8988T (cell line): Measurements from ENCODE around the gene MC1R.
"Not testable (repeated sequence)": the region's sequence is repeated elsewhere in the genome, so short reads cannot be mapped to it uniquely, and the experiment has no call there.

ENCODE experiments used
- DNase-seq: peaks from one replicate; pipeline ENCODE4 v3.0.0; 2011

The MC1R gene

GRCh38 chr16:89915303-89916232 lies 3.1 kb upstream of the MC1R start:
- DNase-seq = no peak

- peak; percentile 94 for DNase-seq
Measured at GRCh38 chr16:89917773-89918452, 749 bp upstream of the MC1R start.

- no peak for DNase-seq
Measured at GRCh38 chr16:89919535-89920406, 1.1 kb downstream of the MC1R start.

GRCh38 chr16:89920723-89921122 lies 2.1 kb downstream of the MC1R start:
- DNase-seq = no peak

- peak; percentile 42 for DNase-seq
Measured at GRCh38 chr16:89921131-89921701, 2.6 kb downstream of the MC1R start.

DNA sequence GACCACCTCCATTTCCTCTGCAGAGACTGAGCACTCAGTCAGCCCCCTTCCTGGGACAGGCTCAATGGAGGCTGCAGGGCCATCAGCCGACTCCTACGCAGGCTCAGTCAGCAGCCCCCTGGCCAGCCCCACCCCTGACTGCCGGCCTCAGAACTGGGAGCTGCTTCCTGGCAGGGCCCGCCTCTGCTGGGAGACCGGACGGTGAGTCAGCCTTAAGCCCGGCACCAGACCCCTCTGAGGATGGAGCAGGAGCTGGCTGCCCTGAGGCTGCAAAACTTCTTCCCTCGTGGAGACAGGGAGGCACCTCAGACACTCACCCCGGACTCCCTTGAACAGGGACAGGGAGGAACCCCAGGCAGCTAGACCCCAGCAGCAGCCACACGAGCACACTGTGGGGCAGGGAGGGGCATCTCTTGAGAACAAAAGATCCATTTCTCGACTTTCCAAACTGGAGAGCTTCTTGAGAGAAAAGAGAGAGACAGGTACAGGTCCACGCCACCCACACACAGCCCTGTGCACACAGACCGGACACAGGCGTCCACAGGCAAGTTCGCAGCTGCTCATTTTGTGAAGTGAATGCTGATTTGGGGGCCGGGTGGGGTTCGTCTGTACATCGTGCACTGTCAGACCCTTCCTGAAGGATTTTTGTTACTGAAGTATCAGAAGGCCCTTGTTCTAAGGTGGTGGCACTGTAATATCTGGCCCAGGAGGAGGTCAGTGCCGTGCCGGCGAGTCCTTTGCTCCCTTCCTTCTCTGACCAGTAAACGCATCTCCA lies 3.2 kb downstream of the MC1R start:
- peak; percentile 100 for DNase-seq

DNA sequence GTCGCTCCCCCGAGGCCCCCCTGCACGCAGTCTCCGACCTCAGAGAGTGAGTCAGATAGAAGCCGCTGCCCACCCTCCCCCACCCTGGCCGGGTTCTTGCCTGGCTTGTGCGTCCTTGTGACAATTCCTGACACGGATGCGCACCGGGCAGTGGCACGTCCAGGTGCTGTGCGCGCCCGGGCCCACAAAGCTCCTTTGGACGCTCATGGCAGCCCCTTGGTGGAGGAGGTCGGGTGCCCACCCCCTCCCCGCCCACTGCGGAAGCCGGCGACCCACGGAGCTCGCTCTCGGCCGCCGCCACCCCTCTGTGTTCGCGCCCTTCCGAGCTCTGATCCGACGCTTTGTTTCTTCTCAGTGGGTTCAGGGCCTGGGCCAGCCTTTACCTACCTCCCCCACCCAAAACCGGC lies 3.8 kb downstream of the MC1R start:
- DNase-seq = peak; percentile 90

GRCh38 chr16:89922884-89923639 lies 4.4 kb downstream of the MC1R start, which contains the start of gene TUBB3:
TSS of gene TUBB3 (plus strand) at chr16:89923342. CDS start at chr16:89923402, 60 bp downstream.
- peak; percentile 99 for DNase-seq

DNA sequence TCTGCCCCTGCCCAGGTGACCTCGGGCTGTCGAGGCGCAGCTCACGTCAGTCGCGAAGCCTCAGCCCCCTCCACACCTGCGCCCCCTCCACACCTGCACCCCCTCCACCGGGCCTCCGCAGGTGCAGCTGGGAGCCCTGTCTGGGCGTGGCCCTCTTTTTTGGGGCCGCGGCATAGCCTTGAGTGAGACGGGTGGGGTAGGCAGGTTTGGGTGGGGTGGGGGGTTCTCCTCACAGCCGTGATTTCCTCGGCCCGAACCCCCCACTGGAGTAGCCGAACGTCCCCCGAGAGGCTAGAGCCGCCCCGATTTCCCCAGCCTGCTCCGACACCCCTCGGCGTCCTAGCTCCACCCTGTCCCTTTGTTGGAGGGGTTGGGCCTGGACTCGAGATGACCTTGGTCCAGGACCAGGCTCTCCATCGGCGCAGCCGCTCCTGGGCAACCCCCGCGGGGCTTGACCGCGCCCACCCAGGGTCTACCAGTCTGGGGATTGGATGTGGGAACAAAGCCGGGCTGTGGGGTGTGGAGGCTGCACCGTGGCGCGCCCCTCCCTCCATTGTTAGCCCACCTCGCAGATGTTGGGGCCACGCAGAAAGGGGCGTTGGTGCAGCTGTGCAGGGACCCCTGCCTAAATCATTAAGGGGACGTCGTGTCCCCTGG lies 5.1 kb downstream of the MC1R start:
- DNase-seq = peak; percentile 51

GRCh38 chr16:89924297-89924924 lies 5.7 kb downstream of the MC1R start:
- DNase-seq = peak; percentile 65

GRCh38 chr16:89924925-89925307 lies 6.3 kb downstream of the MC1R start:
- peak; percentile 51 for DNase-seq

DNA sequence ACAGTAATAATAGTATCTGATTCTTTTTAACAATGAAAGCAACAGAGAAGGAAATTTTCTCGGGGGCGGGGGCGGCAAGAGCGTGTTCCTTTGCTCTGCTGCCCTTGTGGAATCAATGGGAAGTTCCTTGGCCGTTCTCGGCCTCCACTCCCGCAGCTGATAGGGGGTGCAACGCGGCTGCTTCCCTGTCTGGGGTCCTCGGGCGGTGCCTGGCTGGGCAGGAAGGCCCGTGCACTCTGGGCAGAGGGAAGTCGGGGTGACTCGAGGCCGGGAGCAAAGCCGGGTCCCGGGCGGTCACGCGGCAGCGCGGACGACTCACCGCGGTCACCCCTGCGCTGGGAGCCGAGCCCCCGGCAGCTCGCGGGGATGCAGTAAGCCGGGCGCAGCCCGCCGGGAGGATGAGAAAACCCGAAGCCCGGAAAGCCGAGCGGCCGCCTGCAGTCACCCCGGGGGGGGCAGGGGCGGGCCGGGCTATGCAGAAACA lies 7.0 kb downstream of the MC1R start:
- DNase-seq = peak; percentile 74

DNA sequence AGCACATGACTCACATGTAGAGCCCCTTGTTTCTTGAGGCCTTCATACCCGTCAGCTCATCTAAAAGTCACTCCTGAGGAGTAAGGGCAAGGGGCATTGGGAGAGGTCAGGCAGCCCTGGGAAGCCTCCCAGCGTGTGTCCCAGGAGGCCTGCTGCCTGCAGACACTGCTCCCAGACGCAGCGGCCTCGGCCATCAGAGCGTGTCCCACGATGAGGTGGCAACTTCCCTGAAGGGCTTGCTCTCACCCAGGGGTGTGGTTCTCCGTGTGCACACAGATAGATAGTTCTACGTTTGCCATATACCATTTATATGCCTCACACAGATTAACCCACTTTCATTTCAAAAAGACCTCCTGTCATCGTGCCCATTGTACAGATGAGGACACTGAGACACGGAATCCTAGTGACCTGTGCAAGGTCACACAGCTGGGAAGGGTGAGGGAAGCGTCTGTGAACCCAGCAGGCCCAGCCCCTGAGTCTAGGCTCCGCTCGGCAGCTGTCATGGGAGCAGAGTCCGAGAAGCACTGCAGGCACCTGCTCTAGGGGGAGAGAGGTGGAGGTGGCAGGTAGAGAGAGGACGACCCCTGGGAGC lies 12.7 kb downstream of the MC1R start:
- no peak for DNase-seq

DNA sequence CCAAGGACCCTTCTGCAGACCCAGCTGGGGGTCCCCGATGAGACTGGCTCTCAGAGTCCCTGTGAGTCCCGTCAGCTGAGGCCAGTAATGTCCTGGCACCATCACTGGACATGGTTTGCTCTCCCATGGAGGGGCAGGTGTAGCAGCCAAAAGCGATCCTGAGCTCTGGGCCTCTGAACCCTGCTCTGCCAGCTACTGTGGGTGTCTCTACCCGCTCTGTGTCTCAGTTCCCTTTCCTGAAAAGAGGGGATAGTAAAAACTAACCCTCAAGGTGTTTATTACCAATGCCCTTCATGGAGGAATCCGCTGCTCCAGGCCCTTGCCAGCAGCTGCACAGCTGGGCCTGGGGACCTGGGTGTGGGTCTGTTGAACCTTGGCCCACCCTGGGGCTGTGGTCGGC lies 13.3 kb downstream of the MC1R start:
- DNase-seq = no peak

- not testable (repeated sequence) for DNase-seq
Measured at GRCh38 chr16:89934019-89934418, 15.4 kb downstream of the MC1R start.

DNA sequence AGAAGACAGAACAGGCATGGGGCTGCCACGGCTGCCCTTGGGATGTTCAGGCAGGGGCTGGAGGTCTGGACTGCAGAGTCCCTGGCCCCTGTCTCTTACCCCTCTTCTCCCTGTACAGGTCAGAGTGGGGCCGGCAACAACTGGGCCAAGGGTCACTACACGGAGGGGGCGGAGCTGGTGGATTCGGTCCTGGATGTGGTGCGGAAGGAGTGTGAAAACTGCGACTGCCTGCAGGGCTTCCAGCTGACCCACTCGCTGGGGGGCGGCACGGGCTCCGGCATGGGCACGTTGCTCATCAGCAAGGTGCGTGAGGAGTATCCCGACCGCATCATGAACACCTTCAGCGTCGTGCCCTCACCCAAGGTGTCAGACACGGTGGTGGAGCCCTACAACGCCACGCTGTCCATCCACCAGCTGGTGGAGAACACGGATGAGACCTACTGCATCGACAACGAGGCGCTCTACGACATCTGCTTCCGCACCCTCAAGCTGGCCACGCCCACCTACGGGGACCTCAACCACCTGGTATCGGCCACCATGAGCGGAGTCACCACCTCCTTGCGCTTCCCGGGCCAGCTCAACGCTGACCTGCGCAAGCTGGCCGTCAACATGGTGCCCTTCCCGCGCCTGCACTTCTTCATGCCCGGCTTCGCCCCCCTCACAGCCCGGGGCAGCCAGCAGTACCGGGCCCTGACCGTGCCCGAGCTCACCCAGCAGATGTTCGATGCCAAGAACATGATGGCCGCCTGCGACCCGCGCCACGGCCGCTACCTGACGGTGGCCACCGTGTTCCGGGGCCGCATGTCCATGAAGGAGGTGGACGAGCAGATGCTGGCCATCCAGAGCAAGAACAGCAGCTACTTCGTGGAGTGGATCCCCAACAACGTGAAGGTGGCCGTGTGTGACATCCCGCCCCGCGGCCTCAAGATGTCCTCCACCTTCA lies 16.2 kb downstream of the MC1R start:
- no peak for DNase-seq

DNA sequence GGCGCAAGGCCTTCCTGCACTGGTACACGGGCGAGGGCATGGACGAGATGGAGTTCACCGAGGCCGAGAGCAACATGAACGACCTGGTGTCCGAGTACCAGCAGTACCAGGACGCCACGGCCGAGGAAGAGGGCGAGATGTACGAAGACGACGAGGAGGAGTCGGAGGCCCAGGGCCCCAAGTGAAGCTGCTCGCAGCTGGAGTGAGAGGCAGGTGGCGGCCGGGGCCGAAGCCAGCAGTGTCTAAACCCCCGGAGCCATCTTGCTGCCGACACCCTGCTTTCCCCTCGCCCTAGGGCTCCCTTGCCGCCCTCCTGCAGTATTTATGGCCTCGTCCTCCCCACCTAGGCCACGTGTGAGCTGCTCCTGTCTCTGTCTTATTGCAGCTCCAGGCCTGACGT lies 17.0 kb downstream of the MC1R start:
- not testable (repeated sequence) for DNase-seq

- no peak for DNase-seq
Measured at GRCh38 chr16:89936034-89936433, 17.4 kb downstream of the MC1R start.
